RPMI8226 (cell line): ENCODE measurements around the gene ZNF784.
A peak's percentile ranks its signal among the peaks of the same experiment; 100 is the strongest.
"Not testable (repeated sequence)": the region's sequence is repeated elsewhere in the genome, so short reads cannot be mapped to it uniquely, and the experiment has no call there.

Source experiments
- DNase-seq: peaks from one replicate; pipeline ENCODE4 v3.0.0-alpha.2; 2015

The ZNF784 gene

DNA sequence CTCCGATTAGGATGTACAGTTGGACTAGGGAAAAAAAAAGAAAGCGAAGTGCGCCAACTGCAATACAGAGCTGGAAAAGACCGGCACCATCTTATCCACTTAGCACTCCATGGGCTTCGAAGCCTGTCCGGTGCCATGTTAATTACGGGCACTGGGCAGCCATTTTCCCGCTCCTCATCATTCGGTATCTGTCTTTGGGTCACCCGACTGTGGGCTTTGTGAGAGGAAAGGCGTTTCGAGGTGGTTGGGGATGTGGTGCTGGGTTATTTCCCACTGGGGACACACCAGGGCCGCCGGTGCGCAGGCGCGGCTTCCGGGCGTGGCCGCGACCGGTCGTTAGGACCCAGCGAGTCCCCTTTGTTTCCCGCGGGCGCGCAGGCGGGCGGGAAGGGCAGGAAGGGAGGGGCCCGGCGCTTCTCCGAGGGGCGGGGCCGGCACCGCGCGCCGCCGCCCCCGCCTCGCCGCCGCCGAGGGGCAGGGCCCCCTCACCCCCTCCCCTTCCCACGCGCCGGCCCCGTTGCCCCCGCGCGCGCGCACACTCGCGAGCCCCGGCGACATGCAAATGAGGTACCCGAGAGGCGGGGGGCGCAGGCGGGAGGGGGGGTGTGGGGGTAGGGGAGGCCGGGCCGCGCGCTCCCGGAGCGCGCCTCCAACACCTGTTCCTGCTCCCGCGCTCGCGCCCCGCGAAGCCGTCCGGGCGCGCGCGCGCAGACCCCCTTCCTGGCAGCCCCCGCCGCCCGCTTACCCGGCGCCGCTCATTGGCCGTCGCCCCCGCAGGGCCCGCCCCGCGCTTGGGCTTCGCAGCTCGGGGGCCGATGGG, 24.3 kb downstream of the ZNF784 start, which contains the start of gene ZNF524:
Gene ZNF524 (plus strand): TSS at position 447 of the 820 bp plus-strand sequence. CDS start 1,825 bp downstream, outside the sequence.
- DNase-seq: peak; percentile 90

DNA sequence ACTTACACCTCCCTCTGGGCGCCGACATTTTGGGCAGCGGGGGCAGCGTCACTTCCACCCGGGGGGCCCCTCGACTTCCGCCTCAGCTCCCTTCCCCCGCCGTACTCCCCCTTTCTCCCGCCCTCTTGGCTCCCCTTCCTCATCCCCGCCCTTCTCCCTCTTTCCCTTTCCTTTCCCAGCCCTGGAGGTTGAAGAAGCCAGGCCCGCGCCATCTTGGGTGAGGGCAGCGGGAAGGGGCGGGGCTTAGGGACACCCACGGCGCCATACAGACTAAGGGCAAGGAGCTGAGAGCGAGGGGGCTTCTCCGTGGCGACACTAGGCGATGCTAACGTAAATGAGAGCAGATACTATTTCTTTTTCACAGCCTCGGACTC, 24.9 kb downstream of the ZNF784 start, which contains the start of gene FIZ1:
Gene FIZ1 (minus strand): TSS at position 50 of the 374 bp plus-strand sequence. CDS start 1,652 bp downstream, outside the sequence.
- peak; percentile 95 for DNase-seq

DNA sequence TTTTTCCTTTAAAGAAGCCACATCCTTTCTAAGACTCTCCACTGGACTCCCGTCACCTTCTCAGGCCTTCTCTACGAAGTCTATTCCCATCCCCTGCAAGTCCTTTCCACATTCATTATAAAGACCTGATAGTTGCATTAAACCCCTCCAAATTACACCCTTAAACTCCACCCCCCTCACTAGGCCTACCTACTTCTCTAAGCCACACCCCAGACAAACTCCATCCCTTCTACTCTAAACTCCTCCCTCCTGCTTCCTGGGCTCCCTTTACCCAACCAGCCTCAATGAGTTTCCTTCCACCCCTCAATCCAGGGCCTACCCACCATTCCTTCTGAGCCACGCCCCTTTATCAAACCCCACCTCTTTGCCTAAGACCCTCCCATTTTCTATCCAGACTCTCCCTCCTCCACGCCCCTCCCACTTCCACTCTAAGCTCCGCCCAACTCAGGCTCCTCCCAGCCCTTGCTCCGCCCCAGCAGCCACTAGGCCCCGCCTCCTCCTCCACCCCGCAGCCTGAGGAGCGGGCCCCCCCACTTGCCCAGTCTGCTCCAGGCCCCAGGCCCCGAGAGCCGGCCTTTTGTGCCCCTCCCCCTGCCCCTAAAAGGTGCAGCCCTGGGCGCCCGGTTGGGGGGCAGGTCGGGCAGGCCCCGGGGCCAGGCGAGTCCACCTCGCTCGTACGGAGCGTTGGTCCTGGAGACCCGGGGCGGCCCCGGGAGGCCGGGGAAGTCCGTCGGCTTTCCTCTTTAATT, 25.5 kb downstream of the ZNF784 start:
- DNase-seq: peak; percentile 91

DNA sequence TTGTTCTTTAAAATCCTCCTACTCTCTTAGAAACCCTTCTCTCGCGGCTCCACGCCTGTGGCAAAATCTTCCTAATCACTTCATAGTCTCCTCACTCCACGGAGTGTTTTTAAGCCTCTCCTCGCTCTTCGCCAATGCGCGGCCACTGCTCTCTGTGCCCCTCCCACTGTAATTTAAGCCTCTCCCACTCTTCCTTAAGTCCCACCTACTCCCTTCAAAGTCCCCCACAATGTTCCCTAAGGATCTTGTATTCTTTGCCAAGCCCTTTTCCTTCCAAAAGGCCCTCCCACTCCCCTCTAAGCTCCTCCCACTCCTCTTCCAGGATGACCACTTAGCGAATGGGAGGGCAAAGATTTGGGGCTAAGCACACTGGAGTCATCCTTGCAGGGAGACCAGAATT, 26.3 kb downstream of the ZNF784 start:
- no peak for DNase-seq

DNA sequence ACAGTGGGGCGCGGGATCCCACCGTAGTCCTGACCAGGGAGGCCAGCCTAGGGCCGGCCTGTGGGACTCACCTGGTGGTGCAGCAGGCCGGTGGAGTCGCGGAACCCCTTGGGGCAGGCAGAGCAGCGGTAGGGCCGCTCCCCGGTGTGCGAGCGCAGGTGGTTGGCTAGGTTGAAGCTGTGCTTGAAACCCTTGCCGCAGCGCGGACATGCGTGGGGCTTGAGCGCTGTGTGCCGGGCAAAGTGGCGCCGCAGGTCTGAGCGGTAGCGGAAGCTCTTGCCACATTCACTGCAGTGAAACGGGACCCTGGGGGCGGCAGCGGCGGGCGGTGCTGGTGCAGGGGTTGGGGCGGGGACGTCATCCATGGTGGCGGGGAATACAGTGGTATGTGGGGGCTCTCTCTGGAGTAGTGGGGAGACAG, 26.9 kb downstream of the ZNF784 start:
- DNase-seq: no peak

DNA sequence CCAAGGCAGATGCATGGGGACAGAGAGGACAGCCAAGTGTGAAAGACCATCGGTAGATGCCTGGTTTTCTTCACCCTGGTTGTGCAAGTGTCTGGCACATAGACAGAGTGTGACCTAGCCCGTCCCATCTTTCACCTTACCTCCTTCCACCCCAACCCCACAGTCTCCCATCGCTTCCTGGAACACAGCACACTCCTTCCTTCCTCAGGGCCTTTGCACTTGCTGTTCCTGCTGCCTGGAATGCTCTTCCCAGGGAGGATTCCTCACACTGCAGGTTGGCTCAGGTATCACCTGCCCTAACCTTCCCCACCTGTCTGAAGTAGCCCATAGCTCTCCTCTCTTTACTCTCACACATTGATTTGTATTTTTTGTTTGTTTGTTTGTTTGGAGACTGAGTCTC, 28.1 kb downstream of the ZNF784 start:
- no peak for DNase-seq

DNA sequence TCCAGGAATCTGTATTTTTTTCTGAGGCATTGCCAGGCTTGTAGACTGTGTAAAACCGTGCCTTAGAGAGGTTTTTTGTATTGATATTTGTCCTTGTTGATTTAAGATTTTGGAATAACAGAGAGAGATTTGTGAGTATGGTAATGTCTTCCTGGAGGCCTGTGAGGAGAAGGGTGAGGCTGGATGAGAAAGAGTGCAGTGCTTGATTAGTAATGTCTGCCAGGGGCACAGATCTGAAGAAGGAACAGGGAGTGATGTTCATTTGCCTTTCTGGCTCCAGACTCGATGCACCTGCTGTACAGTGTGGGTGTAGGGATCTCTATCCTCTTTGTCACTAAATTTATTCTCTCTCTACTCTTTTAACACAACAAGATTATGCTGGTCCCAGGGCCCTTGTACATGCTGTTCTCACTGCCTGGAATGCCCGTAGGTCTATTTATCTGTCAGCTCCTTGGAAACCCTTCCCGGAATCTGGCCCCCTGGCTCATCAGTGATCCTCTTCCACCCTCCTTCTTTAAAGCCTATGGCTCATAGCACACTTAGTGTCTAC, 29.3 kb downstream of the ZNF784 start:
- DNase-seq: no peak

DNA sequence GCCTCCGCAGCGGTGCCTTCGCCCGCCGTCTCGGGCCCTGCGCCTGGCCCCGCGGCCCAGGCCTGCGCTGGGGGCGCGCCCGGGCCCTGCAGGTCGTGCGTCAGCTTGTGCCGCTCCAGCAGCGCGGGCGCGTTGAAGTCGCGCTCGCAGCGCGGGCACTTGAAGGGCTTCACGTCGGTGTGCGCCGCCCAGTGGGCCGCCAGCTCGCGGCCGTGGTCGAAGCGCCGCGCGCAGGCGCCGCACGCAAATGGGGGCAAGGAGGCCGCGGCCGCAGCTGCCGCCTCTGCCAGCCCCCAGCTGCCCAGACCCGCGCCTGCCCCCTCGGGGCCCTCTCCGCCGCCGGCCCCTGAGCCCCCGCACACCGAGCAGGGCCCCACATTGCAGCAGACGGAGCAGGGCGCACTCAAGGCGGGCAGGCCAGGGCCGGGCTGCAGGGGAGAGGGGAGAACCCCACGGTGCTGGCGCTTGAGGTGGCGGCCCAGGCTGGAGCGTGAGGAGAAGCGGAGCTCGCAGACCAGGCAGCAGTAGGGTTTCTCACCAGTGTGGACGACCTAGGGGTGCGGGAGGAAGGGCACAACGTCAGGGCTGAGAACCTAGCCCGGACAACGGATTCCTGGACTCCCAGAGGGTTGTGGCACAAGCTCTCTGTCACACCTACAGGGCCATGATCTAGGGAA, 31.1 kb downstream of the ZNF784 start:
- DNase-seq: no peak

DNA sequence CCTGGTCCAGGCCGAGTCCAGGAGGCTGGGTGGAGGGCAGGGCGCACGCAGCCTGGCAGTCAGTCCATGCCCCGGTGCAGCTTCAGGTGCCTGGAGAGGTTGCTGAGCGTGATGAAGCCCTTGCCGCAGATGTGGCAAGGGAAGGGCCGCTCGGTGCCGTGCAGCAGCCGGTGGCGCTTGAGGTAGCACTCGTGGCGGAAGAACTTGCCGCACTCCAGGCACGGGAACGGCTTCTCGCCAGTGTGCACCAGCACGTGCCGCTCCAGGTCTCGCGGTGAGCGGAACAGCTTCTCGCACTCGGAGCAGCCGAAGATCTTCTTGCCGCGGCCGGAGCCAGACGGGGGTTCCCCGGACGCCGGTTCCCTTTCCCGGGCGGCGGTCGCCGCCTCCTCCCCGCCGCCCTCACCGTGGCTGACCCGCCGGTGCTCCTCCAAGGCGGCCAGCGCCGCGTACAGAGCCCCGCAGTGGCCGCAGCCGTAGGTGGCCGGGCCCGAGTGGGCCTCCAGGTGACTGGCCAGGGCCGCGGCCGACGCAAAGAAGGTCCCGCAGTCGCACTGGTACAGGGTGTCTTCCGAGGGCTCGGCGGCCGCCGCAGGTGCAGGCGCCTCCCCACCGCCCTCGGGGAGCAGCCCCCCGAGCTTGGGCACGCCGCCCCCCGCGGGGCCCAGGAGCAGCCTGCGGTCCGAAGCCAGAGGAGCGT, 31.8 kb downstream of the ZNF784 start:
- no peak for DNase-seq

DNA sequence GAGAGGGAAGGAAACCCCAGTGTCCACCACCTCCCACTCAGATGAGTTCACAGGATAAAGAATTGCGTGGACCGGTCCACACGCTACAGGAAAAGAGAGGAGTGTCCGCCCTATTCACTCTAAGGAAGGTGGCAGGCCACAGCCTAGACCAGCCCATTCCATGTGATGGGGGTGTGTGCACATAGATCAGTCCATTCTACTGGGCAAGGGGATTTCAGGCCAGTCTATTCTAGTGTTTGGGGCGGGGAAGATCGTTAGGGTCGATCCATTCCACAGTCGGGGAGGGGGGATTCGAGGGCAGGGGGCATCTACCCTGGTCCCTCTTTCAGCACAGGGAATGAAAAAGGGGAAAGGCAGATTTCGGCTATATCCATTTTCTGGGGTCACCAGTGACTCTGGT, 32.8 kb downstream of the ZNF784 start:
- no peak for DNase-seq

DNA sequence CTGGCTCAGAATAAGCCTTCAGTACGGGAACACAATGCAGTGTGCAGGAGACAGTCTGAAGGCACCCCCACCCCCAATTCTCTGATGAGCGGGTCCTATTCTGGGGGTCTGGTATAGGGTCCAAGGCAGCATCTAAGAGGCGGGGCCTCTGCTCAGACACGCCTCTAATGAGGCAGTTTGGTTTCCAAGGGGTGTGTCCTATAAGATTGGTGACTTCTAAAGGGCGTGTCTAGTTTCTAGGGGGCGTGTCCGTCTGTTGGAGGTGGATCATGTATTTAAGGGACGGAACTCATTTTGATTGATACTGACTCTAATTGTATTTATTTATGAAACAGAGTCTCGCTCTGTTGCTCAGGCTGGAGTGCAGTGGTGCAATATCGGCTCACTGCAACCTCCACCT, 33.7 kb downstream of the ZNF784 start:
- peak; percentile 21 for DNase-seq

DNA sequence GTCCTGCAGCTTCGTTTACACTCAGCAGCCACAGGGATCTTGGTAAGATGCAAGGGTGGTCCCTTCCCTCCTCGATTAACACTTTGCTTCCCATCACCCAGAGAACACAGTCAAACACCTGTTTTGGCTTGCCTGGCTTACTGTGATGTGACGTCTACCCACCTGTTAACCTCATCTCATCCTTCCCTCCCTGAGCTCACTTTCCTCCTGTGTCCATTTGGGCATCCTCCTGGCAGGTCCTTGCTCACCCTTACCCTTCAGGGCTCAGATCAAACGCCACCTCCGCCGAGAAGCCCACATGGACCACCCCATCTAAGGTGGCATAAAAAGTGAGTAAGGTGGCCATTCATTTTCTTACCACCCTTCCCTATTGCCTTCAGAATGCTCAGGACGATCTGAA, 34.3 kb downstream of the ZNF784 start:
- no peak for DNase-seq

DNA sequence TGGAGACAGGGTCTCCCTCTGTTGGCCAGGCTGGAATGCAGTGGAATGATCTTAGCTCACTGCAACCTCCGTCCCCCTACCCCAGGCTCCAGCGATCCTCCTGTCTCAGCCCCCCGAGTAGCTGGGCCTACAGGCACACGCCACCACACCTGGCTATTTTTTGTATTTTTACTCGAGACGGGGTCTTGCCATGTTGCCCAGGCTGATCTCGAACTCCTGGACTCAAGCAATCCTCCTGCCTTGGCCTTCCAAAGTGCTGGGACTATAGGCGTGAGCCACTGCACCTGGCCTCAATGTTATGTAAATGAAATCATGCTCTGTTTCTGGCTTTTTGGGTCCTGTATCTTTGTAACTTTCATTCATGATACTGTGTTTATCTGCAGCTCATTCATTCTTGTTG, 35.6 kb downstream of the ZNF784 start:
- DNase-seq: no peak

DNA sequence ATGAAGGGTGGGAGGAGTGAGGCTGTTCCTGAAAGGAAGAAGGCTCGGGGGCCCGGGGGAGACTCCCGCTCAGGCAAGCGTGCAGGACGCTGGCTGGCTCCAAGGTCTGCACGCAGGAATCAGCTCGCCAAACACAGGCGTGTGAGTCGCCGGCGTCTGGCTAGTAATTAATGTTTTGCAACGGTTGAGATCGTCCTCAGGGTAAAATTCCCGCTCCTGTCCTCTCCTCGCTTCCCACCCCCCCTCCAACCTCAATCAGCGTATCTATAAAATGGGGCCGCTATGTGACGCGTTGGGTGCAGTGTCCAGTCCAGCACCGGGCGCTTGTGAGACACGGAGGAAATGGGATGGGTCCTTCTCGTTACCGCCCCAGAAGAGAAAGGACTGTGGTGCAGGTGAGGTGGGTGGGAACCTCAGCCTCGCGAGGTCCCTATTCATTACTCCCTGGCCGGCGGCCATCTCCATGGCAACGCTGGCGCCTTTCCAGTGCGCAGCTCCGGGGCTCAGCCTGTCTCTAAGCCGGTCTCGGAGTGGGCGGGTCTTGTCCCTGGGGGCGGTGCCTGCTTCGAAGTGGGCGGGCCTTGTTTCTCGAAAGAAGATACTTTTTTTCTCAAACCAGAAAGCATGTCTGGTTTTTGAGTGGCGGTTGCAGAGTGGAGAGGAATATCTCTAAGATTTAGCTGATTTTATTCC, 37.2 kb downstream of the ZNF784 start:
- peak; percentile 98 for DNase-seq

DNA sequence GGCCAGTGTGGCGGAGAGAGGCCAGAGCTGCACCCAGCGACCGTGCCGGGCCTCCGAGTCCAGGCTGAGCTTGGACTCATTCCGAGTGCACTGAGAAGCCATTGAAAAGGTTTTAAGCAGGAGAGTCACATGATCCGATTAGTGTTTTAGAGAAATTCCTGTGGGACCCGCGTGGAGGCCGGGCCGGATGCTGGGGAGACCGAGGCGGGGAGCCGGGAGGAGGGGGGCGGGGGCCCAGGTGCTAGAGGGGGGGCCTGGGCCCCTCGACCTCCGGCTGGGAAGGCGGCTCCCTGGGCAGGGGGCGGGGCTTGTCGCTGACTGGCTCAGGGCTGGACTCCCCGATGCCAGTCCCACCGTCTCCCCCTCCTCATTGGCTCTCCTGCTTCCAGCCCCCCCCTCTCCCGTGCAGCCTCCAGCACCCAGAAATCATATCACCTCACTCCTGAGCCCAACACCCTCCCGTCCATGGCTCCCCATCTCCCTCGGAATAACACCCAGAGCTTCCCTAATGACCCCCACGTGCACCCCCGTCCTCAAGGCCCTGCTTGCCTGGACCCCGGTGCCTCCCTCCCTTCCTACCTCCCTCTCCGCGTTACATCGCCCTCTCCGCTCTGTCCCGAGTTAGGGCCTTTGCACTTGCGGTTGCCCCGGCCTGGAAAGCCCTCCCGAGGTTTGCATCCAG, 38.6 kb downstream of the ZNF784 start:
- peak; percentile 38 for DNase-seq

DNA sequence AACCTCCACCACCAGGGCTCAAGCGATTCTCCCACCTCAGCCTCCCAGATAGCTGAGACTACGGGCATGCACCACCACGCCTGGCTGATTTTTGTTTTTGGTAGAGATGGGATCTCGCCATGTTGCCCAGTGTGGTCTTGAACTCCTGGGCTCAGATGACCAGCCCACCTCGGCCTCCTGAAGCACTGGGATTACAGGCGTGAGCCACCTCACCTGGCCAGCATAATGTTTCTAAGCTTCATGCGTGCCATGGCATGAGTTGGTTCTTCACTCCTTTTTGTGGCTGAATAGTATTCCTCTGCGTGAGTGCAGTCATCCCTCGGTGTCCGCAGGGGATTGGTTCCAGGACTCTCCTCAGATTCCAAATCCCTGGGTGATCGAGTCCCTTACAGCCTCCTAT, 39.5 kb downstream of the ZNF784 start:
- no peak for DNase-seq

DNA sequence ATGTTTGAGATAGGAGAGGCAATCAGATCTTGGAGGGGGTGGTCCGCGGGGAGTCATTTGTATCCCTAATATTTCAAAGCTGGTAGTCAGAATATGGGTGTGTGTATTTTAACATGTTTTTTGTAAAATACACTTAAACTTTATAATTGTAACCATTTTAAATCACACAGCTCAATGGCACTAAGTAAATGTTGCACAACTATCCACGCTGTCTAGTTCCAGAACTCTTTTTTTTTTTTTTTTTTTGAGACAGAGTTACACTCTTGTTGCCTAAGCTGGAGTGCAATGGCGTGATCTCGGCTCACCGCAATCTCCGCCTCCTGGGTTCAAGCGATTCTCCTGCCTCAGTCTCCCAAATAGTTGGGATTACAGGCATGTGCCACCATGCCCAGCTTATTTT, 40.5 kb downstream of the ZNF784 start:
- DNase-seq: not testable (repeated sequence)

DNA sequence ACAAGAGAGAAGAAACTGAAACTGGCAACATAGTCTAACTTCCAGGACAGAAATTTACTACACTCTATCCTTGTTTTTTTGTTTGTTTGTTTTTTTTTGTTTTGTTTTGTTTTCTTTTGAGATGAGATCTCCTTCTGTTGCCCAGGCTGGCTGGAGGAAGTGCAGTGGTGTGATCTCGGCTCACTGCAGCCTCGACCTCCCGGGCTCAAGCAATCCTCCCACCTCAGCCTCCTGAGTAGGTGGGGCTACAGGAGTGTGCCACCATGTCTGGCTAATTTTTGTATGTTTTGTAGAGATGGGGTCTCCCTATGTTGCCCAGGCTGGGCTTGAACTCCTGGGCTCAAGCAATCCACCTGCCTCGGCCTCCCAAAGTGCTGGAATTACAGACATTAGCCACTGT, 42.1 kb downstream of the ZNF784 start:
- not testable (repeated sequence) for DNase-seq

DNA sequence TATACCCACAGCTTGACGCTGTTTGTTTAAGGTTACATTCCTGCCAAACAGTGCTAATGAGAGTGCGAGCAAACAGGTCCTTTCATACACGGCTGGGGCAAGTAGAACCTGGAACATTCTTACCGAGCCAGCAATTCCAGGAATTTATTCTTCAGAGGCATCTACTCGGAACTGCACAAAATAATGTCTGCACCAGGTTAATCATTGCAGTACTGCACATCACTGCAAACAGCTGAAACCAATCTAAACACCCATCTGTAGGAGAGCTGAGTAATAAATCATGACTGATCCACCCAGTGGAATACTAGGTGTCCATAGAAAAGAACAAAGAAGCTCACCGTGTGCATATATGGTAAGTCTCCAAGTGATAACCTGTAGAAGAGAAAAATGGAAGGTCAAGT, 42.5 kb downstream of the ZNF784 start:
- DNase-seq: no peak

DNA sequence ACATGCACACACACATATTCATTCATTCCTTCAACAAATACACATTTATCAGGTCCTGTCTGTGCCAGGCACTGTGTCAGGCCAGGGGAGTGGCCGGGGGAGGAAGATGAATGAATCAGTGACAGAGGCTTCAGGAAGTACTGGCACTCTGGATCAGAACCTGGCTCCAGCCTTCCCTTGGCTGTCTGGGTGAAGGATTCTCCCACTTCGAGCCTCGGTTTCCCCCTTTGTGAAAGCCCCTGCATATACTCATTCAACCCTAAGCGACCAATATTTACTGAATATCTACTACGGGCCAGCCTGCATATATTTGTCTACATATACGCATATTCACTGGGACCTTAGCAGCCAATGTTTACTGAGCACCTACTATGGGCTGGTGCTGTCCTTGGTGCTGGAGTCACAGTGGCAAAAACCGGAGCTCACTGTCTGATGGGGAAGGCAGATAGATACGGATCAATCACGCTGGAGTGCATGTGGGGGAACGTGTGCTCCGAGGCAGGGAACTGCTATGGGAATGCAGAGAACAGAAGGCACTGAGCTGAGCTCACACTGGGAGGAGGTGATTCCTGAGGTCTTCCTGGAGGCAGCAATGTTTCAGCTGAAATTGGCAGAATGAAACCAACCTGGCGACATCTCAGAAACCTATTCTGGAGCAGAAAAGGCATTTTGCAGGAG, 43.1 kb downstream of the ZNF784 start:
- no peak for DNase-seq
